Measurements from ENCODE around the gene SERPINA3.

Gene SERPINA3

GRCh38 chr14:94612580-94613554 is 676 bp downstream of the SERPINA3 start:
- no peak for DNase-seq

- DNase-seq, result no peak
Measured at GRCh38 chr14:94613720-94614644, 1.8 kb downstream of the SERPINA3 start.

- DNase-seq, result no peak
Measured at GRCh38 chr14:94614802-94615201, 2.6 kb downstream of the SERPINA3 start.

- no peak for DNase-seq
Measured at GRCh38 chr14:94615254-94615653, 3.1 kb downstream of the SERPINA3 start.

- DNase-seq, result no peak
Measured at GRCh38 chr14:94615823-94616570, 3.8 kb downstream of the SERPINA3 start.

GRCh38 chr14:94617366-94617941 is 5.3 kb downstream of the SERPINA3 start:
- DNase-seq, result no peak

GRCh38 chr14:94617988-94618822 is 6.0 kb downstream of the SERPINA3 start:
- no peak for DNase-seq

GRCh38 chr14:94619297-94619696 is 7.1 kb downstream of the SERPINA3 start:
- DNase-seq, result no peak

- DNase-seq, result no peak
Measured at GRCh38 chr14:94620597-94620996, 8.4 kb downstream of the SERPINA3 start.

GRCh38 chr14:94621358-94622134 is 9.4 kb downstream of the SERPINA3 start:
- no peak for DNase-seq

GRCh38 chr14:94622653-94623421 is 10.6 kb downstream of the SERPINA3 start:
- DNase-seq, result no peak

- DNase-seq, result no peak
Measured at GRCh38 chr14:94623422-94623809, 11.2 kb downstream of the SERPINA3 start.

- no peak for DNase-seq
Measured at GRCh38 chr14:94623856-94624499, 11.8 kb downstream of the SERPINA3 start.

- DNase-seq, result no peak
Measured at GRCh38 chr14:94624537-94625352, 12.6 kb downstream of the SERPINA3 start.

- DNase-seq, result no peak
Measured at GRCh38 chr14:94625353-94625635, 13.1 kb downstream of the SERPINA3 start.

GRCh38 chr14:94628578-94628977 is 16.4 kb downstream of the SERPINA3 start:
- no peak for DNase-seq

- no peak for DNase-seq
Measured at GRCh38 chr14:94630396-94630795, 18.2 kb downstream of the SERPINA3 start.

Measured in hypothalamus (tissue), 51 donors.